DLD1 (cell line): ENCODE data around the gene RPL28.
"Not testable (repeated sequence)": the region's sequence is repeated elsewhere in the genome, so short reads cannot be mapped to it uniquely, and the experiment has no call there.

Experiments
- in situ Hi-C: cut with HindIII; loops from 2 replicates; pipeline ENCODE4 v1.10.0; 2017; ENCODE audit warnings: low sequenced_read_pairs

The RPL28 gene

GRCh38 chr19:55419624-55420236 is 34.0 kb downstream of the RPL28 start:
- in situ Hi-C loops = no loop called here

DNA sequence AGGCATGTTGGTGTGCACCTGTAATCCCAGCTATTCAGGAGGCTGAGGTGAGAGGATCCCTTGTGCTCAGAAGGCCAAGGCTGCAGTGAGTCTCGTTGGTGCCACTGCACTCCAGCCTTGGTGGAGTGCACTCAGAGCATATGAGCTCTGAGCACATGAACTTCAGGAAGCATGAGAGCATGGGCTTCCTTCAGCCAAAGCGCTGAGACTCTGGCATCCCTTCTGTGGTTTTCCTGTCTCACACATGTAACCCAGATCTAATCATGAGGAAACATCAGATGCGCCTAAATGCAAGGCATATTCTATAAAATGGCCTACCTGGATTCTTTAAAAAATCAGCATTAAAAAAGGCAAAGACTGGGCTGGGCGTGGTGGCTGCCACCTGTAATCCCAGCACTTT is 35.5 kb downstream of the RPL28 start:
- in situ Hi-C loops = not testable (repeated sequence)

DNA sequence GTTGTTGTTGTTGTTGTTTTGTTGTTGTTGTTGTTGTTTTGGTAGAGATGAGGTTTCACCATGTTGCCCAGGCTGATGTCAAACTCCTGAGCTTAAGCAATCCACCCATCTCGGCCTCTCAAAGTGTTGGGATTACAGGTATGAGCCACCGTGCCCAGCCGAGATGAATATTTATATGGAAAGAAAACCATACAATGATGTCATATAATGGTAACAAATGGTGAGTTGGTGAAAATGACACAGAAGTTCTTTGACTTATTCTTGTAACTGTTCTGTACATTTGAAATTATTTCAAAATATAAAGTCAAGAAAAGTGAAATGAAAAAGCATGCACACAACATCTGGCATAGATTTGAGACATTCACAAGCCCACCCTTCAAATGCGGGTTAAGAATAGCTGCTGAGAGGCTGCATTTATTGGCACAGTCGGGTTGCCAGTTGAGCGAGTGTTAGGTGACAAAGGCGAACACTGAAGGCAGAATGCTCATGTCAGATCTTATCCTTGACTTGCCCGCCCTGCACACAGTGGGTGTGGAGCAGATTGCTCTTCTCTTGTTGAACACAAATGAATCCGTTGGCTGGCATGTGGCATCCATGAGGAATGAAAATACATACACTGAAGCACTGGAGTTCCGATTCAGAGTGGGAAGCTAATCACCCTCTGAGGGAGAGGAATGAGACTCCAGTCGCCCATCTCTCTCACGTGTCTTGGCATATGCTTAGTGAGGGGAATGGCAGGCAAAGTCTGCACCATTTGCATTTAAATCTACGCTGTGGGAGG is 37.7 kb downstream of the RPL28 start:
- in situ Hi-C loops = no loop called here

DNA sequence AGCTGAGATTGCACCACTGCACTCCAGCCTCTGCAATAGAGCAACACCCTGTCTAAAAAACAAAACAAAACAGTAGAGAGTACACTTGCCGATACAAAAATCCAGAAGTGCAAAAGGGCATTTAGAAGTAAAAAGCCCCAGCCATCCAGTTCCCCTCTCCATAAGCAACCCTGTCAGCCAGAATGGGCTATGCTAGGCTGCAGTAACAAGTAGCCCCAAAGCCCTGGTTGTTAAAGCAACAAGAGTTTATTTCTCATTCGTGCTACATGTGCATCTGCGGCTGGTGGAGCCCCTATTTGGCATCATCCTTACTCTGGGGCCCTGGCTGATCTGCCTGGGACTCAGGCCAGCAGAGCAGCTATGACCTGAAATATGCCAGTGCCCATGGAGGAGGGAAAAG is 38.8 kb downstream of the RPL28 start:
- in situ Hi-C loops = no loop called here

DNA sequence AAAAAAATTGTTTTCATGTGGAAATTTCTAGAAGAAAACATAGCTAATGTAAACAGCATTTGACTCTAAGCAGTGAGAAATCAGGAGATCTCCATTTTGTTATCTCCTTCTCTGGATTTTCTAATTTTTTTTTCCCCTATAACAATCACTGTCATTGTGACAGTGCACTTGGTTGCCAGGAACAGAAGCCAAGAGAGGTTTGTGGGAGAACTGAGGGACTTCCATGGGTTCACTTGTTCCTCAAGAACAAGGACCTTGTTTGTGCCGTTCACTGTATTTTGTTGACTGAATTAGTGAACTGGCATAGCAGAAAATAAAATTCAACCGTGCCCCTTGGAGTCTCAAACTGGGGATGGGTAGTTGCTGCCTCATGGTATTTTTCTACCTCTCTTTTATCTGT is 40.3 kb downstream of the RPL28 start:
- in situ Hi-C loops = no loop called here

DNA sequence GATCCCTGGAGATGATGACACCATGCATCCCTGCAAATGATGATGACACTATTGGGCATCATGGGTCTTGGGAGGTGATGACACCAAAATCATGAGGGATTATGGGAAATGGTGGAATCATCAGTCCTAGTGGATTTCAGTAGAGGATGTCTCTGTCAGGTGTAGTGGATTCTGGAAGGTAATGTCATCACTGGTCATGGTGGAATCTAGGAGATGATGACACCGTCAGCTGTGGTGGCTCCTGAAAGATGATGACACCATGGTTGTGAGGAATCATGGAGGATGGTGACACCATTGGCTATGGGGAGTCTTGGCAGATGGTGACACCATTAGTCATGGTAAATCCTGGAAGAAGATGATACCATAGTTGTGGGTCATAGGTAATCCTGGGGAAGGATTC is 45.5 kb downstream of the RPL28 start:
- in situ Hi-C loops = no loop called here

DNA sequence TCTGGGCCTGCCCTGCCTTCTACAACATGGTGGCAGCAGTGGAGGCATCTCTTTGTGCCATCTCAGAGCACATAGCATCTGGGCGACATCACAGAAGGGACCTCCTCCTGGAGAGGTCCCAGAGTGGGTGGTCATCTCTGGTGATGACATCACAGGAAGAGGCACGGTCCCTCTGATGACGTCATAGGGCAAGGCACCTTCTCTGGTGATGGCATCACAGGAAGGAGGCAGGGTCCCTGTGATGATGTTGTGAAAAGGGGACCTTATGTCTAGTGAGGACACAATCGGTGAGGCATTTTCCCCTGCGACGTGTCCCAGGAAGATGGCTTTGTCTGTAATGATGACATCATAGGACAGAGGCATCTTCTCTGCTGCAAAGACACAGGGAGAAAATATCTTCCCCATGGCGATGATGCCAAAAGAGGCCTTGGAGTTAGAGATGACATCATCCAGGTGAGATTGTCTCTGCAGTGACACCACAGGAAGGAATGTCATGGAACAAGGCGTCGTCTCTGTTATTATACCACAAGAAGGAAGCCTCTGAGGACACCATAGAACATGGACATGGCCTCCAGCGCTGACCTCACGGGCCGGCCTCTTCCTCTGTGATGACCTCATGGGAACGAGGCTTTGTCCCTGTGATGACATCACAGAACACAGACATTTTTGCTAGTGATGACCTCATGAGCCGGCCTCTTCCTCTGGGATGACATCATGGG is 46.7 kb downstream of the RPL28 start:
- in situ Hi-C loops = no loop called here

DNA sequence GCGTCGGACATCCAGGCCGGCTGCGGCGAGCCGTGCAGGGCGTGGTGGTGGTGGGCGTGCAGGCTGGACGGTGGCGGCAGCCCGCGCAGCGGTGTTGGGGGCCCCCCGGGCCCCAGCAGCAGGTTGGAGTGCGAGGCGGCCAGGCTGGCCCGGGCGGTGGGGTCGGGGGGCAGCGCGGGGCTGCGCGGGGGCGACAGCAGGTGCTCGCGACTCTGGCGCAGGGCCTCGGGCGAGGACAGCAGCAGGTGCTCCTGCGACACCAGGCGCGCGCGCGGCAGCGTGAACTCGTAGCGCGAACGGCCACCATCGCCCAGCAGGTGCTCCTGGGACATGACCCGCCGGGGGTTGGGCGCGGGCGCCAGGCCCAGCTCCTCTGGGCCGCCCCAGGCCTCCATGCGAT is 47.6 kb downstream of the RPL28 start:
- in situ Hi-C loops = no loop called here

GRCh38 chr19:55434356-55434919 is 48.7 kb downstream of the RPL28 start:
- in situ Hi-C loops = no loop called here

DNA sequence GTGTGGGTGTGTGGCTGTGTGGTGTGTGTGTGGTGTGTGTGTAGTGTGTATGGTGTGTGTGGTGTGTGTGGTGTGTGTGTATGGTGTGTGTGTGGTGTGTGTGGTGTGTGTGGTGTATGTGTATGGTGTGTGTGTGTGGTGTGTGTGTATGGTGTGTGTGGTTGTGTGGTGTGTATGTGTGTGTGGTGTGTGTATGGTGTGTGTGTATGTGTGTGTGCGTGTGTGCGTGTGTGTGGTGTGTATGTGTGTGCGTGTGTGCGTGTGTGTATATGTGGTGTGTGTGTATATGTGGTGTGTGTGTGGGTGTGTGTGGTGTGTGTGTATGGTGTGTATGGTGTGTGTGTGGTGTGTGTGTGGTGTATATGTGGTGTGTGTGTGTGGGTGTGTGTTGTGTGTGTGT is 49.3 kb downstream of the RPL28 start:
- in situ Hi-C loops = no loop called here

GRCh38 chr19:55436847-55437246 is 51.1 kb downstream of the RPL28 start:
- in situ Hi-C loops = no loop called here

- in situ Hi-C loops = no loop called here
These were observed 51.7 kb downstream of the RPL28 start for GRCh38 chr19:55437410-55437809.

DNA sequence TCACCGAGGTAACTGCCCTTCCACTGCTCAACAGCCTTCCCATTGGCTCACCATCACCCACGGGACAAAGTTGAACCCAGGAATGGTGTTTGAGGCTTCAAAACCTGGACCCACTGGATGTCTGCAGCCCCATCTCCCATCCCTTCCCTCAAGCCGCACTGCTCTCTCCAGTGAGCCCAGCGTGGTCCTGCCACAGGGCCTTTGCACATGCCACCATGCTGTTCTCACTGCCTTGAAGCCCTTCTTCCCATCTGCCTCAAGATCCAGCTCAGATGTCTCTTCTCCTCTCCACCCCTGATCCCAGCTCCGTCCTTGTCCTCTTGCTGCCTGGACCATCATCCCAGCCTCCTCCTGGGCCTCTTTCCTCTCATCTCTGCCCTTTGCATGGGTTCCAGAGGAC is 53.3 kb downstream of the RPL28 start:
- in situ Hi-C loops = no loop called here

DNA sequence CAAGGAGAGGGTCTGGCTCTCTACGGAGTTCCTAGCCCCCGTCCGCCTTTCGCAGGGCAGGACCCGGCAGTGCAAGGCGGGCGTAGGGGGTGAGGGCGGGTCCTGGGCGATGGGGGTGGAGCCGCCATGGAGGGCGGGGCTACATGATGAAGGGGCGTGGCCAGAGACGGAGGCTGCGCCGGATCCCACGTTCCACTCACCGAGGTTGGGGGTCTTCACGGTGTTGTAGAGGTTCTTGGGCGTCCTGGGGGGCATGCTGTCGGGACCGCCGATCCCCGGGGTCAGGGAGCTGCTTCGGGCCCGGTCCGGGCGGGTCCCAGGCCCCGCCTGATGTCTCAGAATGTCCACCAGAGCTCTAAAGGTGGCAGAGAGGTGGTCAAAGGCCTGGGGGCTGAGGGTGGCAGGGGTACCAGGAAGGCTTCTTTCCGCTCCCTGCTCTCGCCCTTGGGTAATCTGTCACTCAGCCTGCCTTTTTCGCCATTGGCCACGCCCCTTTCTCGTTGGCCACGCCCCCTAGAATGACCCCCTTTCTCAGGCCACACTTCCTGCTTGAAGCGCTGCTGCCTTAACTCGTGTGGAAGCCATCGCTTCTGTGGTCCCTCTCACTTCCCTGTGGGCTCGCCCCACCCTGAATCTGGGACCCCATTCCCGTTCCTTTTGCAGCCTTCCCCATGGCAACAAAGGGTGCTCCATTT is 54.8 kb downstream of the RPL28 start:
- in situ Hi-C loops = no loop called here

GRCh38 chr19:55441319-55441691 is 55.6 kb downstream of the RPL28 start:
- in situ Hi-C loops = no loop called here

DNA sequence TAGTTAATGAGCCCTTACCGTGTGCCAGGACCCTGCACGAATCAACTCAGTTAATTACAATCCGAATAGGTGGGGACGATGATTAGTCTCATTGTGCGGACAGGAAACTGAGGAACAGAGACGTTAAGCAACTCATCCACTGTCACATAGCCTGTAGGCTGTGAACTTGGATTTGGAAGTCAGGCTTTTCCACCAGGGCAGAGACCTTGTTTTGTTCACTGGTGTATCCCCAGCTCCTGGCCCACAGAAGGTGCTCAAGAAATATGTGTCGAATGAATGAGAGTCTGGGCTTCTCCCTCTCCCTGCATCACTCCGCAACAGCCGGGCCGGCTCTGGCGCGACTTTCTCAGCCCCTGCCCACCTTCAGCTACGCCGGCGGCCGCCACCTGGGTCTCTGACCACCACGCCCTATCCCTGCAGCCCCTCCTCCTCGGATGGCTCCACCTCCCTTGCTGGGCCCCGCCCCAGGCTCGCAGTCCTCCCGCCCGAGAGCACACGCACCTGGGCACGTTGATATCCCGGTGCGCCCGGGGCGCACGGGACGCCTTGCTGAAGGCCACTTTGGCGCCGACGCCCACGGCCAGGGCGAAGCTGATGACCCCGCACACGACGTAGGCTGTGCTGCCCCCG is 56.1 kb downstream of the RPL28 start:
- in situ Hi-C loops = no loop called here

DNA sequence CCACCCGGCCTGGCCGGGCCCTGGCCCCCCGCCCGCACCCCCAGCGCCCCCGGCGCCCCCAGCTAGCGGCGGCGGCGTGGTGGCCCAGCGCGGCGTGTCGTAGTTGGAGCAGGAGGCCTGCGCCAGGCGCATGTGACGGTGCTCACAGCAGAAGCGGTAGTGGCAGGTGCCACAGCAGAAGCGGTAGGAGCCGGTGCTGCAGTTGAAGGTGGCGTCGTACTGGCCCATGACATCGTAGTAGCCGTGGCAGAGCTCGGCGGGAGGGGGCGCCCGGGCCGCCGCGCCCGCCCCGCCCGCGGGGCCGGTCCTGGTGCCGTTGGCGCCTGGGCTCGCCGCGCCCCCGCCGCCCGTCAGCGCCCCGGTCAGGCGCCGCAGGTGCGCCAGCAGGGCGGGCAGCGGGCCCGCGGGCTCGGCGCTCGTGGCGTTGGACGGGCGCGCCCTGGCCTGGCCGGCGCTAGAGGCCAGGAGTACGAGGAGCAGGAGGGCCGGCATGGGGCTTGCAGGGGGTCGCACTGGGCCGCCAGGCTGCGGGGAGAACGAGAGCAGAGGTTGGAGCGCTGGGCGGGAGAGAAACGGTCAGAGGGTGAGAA is 56.7 kb downstream of the RPL28 start:
- in situ Hi-C loops = no loop called here

GRCh38 chr19:55443045-55443823 is 57.5 kb downstream of the RPL28 start, which contains the start of gene SHISA7:
TSS of gene SHISA7 (minus strand) at chr19:55443300. CDS start at chr19:55442863, 437 bp downstream.
- in situ Hi-C loops = no loop called here

- in situ Hi-C loops = no loop called here
These were observed 58.2 kb downstream of the RPL28 start for GRCh38 chr19:55443824-55444480.
